NCI-H1436 treated with DMSO at 0.1 percent for 48 hours (cell line): ENCODE data around the gene GMPPB.
"Not testable (repeated sequence)": the region's sequence is repeated elsewhere in the genome, so short reads cannot be mapped to it uniquely, and the experiment has no call there.

Experiments
- DNase-seq: peaks from one replicate; lab custom pipeline; 2025; lab: John Stamatoyannopoulos, UW

The GMPPB gene

DNA sequence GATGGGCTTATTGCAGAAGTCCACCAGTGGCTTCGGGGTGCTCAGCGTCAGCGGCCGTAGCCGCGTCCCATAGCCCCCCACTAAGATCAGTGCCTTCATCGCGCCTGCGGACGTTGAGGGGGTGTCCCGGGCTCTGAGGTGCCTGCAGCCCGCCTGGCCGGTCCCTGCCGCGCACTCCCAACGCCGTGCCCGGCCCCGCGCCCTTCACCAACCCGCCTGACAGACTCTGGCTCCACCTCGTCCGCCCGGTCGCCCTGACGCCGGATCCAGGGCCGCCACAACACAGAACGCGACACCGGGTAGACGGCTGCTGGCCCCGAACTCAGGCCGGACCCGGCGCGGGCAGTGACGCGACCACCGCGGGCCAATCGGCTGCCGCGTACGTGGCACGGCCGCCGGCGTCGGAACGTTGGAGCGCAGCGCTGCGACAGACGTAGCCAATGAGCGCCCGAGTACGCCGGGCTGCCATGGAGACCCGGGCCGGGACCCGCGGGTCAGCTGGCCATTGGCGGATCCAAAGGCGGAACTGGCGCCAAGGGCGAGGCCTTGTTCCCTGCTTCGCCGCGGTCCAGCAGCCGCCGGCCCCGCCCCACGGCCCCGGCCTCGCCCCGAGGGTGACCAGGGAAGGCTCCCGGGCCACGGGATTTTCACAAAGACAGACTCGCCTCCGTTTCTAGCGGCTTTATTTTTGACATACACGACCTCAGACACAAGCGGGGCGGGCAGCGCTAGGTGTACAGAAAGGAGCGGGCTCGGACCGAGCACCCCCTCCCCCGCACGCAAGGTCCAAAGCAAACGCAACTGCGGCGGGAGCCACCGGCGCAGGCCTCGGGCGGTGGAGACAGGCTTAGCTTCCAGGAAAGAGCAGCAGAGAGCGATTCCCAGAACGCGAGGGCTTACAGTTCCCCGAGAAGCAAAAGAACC lies at the start of gene GMPPB:
TSS of gene GMPPB (minus strand) at position 324 of the 924 bp plus-strand sequence. CDS start at position 99, 225 bp downstream.
- DNase-seq, result peak; percentile 37

DNA sequence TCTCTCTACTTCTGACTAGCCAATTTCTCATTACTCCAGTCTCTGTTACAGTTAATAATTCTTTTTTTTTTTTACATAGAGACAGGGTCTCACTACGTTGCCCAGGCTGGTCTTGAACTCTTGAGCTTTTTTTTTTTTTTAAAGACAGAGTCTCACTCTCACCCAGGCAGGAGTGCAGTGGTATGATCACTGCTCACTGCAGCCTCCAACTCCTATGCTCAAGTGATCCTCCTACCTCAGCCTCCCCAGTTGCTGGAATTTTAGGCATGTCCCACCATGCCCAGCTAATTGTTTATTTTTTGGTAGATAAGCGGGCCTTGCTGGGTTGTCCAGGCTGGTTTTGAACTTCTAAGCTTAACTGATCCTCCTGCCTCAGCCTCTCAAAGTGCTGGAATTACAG lies 49.0 kb upstream of the GMPPB start:
- DNase-seq, result no peak

DNA sequence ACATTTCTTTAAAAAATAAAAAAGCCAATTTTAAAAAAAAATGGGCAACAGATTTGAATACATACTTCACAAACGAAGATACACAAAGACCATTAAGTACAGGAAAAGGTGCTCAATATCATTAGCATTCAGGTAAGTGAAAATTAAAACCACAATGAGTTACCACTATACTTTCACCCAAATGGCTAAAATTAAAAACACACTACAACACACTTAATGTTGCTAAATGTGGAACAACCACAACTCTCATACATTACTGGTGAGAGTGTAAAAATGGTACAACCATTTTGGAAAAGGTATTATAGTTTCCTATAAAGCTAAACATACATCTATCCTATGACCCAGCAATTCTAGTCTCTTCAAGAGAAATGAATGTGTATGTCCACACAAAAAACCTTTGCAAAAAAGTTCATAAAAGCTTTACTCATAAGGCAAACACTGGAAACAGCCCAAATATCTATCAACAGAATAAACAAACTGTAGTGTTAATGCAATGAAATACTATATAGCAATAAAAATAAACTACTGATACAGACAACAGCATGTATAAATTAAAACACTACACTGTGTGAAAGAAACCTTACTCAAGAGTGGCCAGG lies 47.7 kb upstream of the GMPPB start:
- DNase-seq, result no peak

DNA sequence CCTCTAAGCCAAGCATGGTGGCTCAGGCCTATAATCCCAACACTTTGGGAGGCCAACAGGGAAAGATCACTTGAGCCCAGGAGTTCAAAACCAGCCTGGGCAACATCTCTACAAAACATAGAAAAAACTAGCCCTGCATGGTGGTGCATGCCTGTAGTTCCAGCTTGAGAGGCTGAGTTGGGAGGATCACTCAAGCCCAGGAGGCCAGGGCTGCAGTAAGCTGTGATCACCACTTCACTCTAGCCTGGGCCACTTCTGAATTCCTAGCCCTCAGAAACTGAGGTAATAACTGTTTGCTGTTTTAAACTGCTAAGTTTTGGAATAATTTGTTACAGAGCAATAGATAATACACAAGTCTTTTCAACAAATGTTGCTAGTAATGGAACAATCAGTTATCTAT lies 46.2 kb upstream of the GMPPB start:
- DNase-seq, result no peak

DNA sequence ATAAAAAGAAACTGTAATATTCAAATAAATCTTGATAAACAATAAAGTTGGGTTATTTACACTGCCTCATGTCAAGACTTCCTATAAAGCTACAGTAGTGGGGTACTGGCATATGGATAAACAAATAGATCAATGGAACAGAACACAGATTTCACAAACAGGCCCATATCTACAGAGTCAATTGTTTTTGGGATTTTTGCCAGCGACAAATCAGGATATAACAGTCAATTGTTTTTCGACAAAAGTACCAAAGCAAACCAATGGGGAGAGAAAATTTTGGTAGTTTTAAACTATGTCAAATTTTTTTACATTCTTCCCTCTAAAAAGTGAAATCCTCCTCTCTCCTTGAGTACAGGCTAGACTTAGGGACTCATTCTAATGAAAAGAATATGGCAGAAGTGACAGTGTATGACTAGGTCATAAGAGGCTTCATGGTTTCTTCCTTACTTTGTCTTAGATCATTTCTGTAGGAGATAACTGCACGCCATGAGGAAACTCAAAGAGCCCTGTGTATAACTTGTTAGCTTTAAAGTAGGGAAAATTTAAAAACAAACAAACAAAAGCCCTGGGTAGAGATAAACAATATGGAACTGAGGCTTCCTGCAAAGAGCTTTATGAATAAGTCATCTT lies 45.6 kb upstream of the GMPPB start:
- no peak for DNase-seq

DNA sequence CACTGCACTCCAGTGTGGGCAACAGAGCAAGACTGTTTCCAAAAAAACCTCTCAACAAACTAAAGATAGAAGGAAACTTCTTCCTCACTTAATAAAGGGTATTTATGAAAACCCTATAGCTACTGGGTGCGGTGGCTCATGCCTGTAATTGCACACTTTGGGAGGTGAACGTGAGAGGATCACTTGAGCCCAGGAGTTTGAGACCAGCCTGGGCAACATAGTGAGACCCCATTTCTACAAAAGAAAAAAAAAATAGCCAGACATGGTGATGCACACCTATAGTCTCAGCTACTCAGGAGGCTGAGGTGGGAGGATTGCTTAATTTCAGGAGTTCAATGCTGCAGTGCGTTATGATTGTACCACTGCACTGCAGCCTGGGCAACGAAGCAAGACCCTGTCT lies 40.2 kb upstream of the GMPPB start:
- DNase-seq, result no peak

DNA sequence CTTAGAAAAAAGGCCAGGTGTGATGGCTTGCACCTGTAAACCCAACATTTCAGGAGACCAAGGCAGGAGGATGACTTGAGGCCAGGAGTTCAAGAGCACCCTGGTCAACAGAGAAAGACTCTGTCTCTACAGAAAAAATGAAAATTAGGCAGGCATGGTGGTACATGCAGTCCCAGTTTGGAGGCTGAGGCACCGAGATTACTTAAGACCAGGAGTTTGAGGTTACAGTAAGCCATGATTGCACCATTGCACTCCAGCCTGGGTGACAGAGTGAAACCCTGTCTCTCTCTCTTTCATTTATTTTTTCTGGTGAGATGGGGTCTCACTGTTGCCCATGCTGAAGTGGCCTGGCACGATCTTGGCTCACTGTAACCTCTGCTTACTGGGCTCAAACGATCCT lies 37.9 kb upstream of the GMPPB start:
- no peak for DNase-seq

DNA sequence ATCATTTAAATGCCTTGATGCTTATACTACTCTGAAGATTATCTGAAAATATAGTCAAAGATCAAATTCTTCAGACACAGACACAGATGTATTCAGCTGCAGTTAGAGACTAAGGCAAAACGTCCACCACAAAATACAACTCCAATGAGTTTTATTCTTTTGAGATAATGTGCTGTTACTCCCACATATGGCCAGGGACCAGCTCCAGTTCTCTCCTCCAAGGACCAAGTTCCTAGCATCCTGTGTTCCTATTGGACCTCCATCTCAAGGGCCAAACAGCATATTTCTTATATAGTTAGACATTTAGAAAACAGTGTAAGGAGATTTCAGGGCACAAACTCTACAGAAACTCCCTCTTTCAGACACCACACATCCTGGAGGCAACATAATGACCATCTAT lies 35.5 kb upstream of the GMPPB start:
- DNase-seq, result no peak

DNA sequence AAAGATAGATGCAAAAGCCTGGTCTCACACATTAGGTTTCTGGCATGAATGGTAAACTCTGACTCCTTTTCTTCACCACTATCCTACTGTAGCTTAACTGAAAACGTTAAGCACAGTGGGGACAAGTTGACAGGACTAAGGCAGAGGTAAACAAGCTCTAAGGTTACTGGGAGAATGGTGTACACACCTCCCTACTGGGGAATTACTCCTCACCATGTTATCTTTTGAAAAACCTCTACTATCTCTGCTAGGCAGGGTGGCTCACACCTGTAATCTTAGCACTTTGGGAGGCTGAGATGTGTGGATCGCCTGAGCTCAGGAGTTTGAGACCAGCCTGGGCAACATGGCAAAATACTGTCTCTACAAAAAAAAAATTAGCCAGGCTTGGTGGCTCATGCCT lies 33.4 kb upstream of the GMPPB start:
- DNase-seq, result no peak

DNA sequence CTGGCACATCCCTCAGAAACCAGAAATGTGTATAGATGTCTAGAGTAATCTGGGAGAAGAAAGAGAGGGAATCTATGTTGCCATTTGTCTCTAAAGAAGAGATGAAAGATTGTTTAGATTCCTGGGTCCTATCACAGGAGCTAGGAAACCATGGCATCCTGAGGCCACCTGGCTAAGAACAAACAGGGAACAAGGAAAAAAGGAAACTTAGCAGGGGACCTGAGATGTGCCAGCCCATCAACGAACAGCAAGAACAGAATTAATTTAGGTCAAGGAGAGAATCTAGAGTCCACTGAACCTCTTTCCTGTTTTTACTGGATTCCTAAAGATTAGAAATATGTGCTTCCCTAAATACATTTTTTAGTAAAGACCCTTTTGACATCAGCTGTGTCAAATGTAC lies 32.3 kb upstream of the GMPPB start:
- no peak for DNase-seq

DNA sequence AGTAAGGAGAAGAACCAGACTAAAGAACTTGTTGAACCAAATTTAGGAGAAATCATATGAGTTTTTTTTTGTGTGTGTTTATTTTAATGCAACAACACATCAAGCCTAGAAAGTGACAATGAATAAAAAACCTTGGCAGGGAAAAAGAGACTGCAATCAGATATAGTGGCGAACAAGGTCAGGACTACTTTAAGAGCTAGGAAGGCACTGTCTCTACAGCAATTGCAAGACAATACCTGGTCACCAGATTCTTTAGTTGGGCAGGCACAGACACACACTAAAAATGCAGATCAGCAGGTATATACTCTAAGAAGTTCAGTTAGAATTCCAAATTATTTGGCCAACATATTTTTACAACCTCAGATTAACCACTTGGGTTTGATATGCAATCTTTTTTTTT lies 30.8 kb upstream of the GMPPB start:
- DNase-seq, result no peak

DNA sequence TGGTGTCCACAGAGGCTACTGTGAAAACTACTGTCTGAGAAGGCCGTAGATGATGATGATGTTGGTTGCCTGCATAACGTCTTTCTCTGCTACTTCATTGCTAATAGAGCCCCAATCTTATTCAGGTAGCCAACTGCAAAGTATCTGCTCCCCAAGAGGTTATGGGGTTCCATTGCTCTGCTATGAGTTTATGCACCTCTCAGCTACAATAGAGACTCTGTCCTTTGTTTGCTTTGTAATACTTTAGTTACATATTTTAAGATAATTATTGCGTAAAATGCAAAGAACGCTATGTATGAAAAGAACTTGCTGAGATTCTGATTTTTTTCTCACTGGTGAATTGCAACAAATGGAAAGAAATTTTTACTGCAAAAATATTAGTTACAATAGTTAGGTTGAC lies 27.8 kb upstream of the GMPPB start:
- no peak for DNase-seq

DNA sequence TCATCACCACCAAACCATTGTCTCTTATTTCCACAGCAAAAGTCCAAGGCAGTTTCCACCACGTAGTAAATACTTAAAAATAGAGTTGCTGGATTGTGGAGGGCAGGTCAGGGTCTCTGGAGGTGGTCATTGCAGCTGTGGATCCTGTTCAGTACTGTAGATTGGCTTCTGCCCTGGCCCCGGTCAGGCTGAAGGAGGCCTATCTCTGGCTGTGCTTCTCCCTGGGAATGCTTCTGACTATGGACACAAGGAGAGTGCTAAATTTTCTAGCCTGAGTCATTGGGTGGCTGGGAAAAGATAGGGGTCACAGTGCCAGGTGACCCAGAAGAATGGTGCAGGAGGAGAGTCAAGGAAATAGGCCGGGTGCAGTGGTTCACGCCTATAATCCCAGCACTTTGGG lies 26.3 kb upstream of the GMPPB start:
- DNase-seq, result no peak

DNA sequence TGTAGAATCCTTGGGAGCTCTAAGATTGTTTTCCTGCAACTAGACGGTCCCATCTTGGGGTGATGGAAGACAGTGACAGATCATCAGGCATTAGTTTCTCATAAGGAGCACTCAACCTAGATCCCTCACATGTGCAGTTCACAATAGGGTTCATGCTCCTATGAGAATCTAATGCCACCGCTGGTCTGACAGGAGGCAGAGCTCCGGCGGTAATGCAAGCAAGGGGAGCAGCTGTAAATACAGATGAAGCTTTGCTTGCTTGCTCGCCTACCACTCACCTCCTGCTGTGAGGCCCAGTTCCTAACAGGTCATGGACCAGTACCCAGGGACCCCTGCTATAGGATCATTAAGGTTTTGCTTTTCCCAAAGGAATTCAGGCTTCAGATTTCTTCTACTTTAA lies 25.1 kb upstream of the GMPPB start:
- not testable (repeated sequence) for DNase-seq

DNA sequence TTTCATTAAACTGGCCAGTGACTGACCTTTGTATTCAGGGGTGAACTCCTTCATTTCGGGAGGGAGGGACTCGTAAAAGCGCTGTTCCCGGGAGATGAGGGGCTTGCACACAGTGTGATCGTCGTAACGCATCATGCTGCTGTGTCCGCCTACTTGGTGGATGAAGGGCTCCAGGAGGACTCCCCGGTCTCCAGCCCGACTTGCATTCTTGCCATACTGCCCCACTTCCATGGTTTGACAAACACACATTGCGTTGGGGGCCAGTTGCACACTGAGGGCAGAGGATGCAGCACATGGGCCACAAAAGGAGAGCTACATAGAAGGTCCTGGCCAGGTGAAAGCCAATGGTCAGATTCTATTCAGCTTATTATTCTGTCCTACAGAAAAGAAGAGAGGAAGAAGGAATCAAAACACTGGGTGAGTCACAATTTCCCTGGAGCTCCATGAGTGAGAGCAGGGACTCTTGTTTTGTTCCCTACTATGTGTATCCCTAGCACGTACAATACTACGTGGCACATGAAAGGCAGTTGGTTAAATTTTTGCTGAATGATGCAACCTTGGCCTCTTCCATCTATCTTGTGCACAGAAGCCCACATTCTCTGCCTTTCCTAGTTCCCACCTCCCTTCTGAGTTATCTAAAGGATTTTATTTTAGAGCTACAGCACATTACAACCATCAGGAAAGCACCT lies 24.2 kb upstream of the GMPPB start:
- DNase-seq, result no peak

DNA sequence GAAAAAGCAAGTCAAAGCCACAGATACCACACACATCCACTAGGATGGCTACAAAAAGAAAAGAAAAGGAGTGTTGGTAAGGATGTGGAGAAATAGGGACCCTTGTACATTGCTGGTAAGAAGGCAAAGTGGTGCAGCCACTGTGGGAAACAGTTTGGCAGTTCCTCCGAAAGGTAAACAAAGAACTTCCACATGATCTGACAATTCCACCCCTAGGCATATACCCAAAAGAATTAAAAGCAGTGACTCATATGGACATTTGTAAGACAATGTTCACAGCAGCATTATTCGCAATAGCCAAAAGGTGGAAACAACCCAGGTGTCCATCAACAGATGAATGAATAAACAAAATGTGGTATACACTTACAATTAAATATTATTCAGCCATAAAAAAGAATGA lies 22.2 kb upstream of the GMPPB start:
- no peak for DNase-seq

DNA sequence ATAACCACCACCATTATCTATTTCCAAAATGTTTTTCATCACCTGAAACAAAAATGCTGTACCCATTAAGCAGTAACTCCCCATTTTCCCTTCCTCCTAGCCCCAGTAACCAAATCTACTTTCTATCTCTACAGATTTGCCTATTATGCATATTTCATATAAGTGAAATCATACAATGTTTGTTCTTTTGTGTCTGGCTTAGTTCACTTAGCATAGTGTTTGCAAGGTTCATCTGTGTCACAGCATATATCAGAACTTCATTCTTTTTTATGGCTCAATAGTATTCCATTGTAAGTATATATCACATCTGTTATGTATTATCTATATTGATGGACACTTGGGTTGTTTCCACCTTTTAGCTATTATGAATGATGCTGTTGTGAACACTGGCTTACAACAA lies 16.7 kb upstream of the GMPPB start:
- DNase-seq, result no peak

DNA sequence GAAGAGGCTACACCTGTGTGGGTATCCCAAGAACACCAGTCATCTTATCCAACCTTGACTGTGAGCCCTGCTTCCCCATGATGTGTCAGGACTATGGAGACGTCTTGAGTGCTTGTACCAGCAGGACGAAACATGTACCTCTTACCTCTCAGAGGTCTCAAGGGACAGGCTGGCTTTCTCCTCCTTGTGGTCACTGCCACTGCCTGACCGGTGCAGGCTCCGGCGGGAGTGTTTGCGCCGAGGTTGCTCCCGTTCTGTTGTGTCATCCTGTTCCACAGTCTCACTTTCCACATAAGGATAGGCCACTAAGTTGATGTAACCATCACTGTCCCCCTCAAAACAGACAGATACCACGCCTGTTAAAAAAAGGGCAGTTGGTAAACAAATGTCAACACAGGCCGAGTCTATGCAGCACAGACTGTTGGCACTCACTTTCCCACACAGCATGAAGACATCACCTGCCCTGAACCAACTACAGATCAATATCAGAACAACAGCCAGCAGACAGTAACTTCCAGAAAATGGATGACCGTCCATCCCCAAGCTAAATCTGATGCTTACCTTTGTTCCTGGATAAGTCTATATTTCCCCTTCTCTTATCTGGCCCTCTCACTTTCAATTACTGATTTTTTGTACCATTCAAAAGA lies 14.4 kb upstream of the GMPPB start:
- no peak for DNase-seq

DNA sequence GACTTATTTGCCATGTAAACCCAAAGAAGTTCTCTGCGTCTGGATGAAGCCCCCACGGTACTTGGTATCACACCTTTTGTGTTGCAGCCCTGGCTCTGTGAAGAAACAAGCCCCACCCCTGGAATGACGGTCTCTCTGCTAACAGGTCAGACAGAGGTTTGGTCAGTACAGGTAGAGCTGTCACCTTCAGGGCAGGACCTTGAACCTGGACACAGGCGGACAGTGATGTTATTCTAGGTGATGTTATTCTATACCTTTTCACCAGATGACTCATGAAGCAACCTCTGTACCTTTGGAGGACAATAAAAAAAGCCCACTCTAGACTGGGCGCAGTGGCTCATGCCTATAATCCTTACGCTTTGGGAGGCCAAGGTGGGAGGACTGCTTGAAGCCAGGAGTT lies 11.0 kb upstream of the GMPPB start:
- DNase-seq, result no peak

DNA sequence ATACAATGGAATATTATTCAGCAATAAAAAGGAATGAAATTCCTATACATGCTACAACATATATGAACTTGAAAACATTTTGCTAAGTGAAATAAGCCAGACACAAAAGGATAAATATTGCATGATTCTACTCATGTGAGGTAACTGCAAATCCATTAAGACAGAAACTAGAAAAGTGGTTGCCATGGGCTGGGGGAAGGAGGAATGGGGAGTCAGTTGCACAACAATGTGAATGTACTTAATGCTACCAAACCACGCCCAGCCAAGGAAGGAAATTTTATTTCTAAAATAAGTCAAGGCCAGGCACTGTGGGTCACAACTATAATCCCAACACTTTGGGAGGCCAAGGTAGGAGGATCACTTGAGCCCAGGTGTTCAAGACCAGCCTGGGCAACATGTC lies 9.8 kb upstream of the GMPPB start:
- no peak for DNase-seq

DNA sequence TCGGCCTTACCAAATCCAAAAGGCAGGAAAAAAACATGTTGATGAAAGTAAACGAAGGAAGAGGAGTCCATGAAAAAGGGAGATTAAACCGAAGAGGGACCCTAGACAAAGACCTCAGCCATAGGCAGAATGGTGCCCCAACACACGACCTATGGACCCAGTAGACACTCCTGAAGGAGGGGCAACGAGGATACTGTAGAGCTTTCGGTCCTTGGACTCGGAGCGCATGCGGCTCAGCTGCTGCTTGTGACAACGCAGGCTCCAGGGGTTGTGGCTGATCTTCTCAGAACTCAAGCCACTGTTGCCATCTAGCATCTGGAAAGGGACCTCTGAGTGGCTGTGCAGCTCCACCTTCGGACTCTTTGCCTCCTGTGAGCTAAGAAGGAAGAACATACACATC lies 8.8 kb upstream of the GMPPB start:
- no peak for DNase-seq

DNA sequence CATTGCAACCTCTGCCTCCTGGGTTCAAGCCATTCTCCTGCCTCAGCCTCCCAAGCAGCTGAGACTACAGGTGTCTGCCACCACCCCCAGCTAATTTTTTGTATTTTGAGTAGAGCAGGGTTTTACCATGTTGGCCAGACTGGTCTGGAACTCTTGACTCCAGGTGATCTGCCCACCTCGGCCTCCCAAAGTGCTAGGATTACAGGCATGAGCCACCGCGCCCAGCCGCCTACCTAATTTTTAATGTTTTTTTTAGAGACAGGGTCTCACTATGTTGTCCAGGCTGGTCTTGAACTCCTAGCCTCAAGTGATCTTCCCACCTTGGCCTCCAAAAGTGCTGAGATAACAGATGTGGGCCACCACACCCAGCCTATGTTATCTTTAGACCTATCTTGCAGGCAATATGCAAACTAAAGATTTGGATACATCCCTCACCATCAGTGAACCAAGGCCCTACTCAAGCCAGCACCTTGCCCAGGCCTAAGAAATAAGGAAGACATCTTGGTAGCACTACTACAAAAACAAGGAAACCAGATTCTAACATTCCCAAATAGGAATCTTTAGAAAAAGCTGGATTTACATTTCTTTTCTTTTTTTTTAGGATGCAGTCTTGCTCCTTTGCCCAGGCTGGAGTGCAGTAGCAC lies 6.3 kb upstream of the GMPPB start:
- no peak for DNase-seq
